ENCODE results near the gene CRYL1.

The CRYL1 gene

DNA sequence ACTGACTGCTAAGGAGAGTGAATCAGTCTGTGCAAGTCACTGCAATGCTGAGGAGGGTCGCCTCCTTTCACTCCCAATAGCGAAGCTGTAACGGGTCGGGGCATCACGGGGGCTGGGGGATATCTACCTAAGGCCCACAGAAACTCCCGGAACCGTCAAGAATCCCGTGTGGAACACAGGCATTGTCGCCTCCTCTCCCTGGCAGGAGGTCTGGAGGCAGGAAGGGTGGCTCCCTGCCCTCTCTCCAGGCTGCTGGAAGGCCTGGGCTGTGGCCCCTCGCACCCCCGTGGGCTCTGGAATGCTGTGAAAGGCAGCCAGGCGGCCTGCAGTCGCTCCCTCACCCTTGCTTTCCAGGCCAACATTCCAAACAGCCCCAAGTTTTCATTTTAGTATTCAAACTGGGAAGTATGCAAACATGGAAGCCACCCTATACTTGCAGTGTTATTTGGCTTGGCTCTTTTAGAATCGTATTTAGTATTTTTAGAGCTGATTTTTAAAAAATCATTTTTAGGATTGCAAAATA, 109.4 kb downstream of the CRYL1 start:
- DNase-seq = no peak

- DNase-seq = no peak
Observed at GRCh38 chr13:20415694-20416107, 110.0 kb downstream of the CRYL1 start.

GRCh38 chr13:20415306-20415679, 110.4 kb downstream of the CRYL1 start:
- DNase-seq = no peak

GRCh38 chr13:20414546-20415305, 110.9 kb downstream of the CRYL1 start:
- no peak for DNase-seq

DNA sequence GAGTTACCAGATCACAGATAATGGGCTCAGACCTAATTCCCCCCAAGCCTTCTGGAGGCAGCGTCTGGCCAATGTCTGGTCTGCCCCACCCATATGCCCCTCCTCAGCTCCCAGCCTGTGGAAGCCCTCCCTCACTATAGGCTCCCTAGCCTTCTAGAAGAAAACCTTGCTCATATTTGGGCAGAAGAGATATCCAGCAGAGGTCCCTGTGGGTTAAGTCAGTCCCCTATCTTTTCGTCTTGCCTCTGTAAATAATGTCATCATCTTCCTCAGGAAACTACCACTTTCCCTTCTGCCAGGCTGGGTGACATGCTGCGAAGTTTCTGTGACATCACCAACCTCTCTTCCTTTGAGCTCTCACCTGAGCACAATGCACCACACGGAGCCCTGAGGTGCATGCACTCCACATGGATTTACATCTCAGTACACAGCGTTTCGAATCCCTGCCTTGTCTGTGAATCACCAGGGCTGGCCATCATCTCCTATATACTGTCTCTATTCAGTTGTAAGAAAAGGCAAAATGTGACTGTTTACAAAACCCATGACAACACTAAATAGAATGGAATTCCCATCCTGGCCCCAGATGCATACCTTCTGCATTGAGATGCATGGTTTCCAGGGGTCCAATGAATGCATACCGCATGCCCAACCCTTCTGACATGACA, 112.8 kb downstream of the CRYL1 start:
- DNase-seq = peak in 1 of 2 donors; percentile 8

DNA sequence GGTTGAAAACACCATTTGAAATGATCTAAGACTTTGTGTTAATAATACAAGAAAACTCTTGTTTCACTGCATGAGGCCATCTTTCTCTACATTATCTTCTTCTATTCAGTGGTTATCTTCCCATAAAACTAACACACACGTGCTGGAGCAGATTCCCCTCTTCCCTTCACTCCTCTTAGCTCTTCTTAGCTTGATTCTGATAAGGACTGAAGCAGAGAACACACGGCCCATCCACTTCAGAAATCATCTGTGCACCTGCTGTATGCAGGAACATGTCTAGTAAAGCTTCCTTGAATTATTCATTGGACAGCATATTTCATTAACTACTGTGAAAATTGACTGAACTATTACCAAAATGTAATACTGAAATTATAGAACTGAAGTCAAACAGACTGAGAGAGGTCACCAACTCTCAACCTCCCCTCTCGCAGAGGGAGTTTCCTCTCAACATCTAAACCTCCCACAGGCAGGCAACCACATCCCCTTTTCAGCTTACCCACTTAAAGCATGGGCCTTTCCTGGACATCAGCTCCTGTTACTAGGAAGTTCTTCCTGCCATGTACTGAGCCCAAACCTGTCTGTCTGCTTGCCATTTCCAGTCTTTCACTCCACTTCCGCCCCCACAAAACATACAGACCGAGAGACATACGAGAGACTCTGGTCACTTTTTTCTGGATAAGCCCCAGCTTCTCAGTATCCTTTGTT, 113.9 kb downstream of the CRYL1 start:
- peak; percentile 44 to 49 for DNase-seq

GRCh38 chr13:20410726-20411125, 114.9 kb downstream of the CRYL1 start:
- DNase-seq = no peak

GRCh38 chr13:20408181-20408580, 117.5 kb downstream of the CRYL1 start:
- no peak for DNase-seq

DNA sequence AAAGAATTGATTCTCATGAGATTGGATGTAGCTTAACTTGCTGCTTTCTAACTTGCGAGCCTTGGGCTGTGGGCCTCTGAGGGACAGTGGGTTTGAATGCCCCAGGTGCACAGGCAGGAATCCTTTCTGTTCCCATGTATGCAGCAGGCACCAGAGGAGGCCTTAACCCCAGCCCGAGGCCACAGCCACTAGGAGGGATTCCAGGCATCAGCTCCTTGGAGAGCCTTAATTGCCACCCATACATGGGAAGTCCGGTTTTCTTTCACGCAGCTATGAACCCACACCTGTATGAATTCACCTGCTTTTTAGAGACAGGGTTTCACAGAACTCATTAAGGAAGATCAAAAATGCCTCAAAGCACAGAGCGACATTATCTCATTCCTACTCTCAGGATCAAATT, 117.9 kb downstream of the CRYL1 start:
- DNase-seq = no peak

DNA sequence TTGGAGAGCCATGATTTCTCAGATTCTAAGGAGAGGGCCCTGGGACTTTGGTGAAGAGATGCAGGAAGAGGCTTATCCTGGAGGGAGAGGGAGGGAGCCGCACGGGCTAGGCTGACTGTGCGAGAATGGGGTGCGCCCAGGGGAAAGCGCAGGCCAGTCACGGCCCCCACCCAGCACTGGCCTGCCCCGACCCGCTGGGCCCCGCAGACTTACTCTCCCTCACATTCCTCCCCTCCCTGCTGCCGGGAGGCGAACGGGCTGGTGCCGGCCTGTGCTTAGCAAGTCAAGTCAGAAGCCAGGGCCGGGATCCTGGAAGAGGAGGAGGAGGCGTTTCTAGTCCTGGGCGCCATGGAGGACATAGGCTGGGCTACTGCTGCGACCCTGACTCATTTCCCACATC, 120.0 kb downstream of the CRYL1 start:
- no peak for DNase-seq

GRCh38 chr13:20404488-20405222, 121.0 kb downstream of the CRYL1 start:
- DNase-seq = no peak

GRCh38 chr13:20403826-20404225, 121.8 kb downstream of the CRYL1 start:
- no peak for DNase-seq

DNA sequence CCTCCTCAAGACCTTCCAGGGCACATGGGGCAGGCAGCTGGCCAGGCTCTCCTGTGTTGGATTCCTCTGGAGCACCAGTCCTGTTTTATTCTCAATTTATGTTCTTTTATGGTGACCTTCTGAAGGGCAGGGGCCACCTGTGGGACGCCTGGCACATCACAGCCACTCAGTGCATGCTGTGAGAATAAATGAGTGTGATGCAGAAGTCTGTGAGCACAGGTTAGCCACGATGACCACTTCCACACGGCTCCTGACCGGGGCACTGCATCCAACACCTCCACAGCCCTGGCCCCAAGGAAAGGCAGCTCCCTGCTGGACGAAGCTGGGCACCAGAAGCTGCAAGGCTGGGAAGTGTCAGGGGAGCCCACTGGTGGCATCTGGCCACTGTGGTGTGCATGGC, 122.8 kb downstream of the CRYL1 start:
- no peak for DNase-seq

GRCh38 chr13:20401931-20402856, 123.5 kb downstream of the CRYL1 start:
- no peak for DNase-seq

GRCh38 chr13:20401531-20401930, 124.1 kb downstream of the CRYL1 start:
- DNase-seq = no peak

DNA sequence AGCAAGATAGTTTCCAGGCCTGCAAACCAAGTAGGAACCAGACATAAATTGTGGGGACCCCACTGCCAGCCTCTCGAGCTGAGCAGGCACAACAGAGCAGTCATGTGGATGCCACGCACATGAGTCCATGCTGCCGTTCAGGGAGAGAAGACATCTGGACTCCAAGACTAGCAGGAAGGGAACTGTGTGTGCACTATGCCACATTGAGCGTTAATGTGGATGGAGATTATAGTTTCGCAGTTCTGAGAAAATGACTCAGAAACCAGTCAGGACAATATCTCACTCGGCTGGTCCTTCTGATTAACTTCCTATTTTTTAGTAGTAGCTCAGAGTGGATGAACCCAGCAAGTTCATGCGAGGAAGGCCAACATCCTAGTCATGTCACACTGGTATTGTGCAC, 124.9 kb downstream of the CRYL1 start:
- no peak for DNase-seq

DNA sequence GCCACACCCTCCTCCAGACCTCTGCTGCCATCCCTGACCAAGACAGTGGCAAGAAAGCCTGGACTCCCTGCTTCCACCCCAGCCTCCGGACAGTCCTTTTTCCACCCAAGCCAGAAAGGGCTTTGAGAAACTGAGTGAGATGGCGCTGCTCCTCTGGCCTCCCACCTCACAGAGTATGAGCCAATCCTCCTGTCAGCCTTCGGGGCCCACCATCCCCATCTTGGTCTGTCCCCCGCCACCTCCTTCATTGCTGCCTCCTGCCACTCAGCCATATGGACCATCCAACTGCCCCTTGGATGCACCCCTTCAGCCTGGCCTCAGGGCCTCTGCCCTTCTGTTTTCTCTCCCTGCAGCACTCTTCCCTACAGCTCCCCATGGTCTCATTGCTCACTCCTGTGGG, 125.7 kb downstream of the CRYL1 start:
- DNase-seq = no peak

DNA sequence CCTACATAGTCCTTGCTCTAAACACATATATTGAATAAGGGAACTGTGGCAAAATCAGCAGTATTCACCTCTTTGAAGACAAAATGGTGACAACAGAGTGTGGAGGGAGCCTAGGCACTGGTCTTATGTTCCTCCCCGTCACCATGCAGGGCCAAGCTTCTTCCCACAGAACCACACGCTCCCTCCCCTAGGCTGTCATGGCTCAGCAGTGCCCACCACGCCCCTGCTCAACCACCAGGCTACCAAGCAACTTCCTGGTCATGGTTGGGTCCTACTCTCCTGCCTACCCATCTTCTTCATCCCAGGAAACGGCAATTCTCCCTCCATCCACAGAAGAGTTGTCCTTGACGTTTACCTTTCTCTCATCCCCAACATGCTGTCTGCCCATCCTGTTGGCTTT, 126.1 kb downstream of the CRYL1 start:
- DNase-seq = no peak

DNA sequence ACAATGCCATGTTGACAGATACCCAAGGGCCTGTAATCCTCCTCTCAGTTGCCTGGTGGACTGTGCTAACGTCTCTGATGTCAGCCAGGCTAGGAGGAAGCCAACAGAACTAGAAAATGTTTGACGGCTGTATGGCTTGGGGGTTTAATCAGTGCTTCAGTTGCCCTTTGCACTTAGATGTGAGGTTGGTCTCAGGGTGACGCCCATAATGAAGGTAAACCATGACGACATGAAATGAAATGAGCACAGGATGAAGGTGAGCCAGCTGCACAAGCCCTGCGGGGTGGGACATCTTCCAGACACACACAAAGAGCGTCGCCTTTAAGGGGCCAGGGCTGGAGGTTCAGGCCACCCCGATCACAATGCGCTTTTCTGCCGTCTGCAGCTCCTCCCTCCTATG, 127.2 kb downstream of the CRYL1 start:
- DNase-seq = no peak

- DNase-seq = no peak
Observed at GRCh38 chr13:20397896-20398295, 127.8 kb downstream of the CRYL1 start.

GRCh38 chr13:20395061-20395916, 130.4 kb downstream of the CRYL1 start:
- DNase-seq = no peak
